Endothelial cell of umbilical vein (primary cell): ENCODE measurements around the gene B3GAT1. TPM values are rescaled to one million over a fixed set of nuclear protein-coding genes. Genes with fewer than 3 reads are reported as not detected.

ENCODE experiments used
- BruUV-seq: library from RNA; stranded (reverse); fragments of 400-500 nt; replicated peaks from 2 replicates; lab custom pipeline; 2021; lab: Mats Ljungman, UMichigan
- CTCF ChIA-PET: fragments of 300-600, 350-600 bp; sonication (Branson Sonifier 250); formaldehyde crosslinking; loops from one replicate; lab custom pipeline; 2021; ENCODE audit warnings: antibody characterized with exemption, inconsistent platforms; lab: Charles Lee
- POLR2A ChIA-PET: fragments of 300-600, 350-600 bp; sonication (Branson Sonifier 250); formaldehyde crosslinking; loops from one replicate; lab custom pipeline; 2021; ENCODE audit warnings: antibody characterized with exemption, inconsistent platforms; lab: Charles Lee
- DNase-seq: peaks from one replicate; pipeline ENCODE4 v3.0.0-alpha.2; 2011; ENCODE audit warnings: low read depth, low spot score
- FAIRE-seq: peaks from 2 replicates; lab custom pipeline; 2011; peaks lifted over from hg19 to GRCh38; lab: Jason Lieb, UNC
- H2AFZ ChIP-seq: 2 replicates; pipeline ENCODE4 v1.6.0; 2012; ENCODE audit warnings: low read depth, low read length, control low read depth, inconsistent platforms
- H3K27ac ChIP-seq: 2 replicates; pipeline ENCODE4 v1.5.1; 2011; ENCODE audit warnings: low read depth, mild to moderate bottlenecking, control low read depth, low read length, moderate library complexity; ENCODE audit not compliant: insufficient read depth
- H3K27me3 ChIP-seq, 2 experiments: 2 replicates each; pipeline versions ENCODE4 v1.6.0 to v1.6.1; 2011; ENCODE audit warnings: low read length in 2 of 2, mixed read lengths in 1 of 2; ENCODE audit not compliant: control insufficient read depth in 2 of 2, insufficient read depth in 2 of 2
- H3K36me3 ChIP-seq, 2 experiments: 2 replicates in 1 of 2; 3 replicates in 1 of 2; pipeline ENCODE4 v1.5.1; 2011; ENCODE audit warnings: low read length in 2 of 2, mild to moderate bottlenecking in 1 of 2, moderate library complexity in 1 of 2; ENCODE audit not compliant: control insufficient read depth in 2 of 2, insufficient read depth in 2 of 2; ENCODE audit errors: extremely low read depth in 1 of 2
- H3K4me1 ChIP-seq: 3 replicates; pipeline ENCODE4 v1.5.1; 2011; ENCODE audit warnings: mild to moderate bottlenecking, low read length; ENCODE audit not compliant: control insufficient read depth, insufficient read depth; ENCODE audit errors: extremely low read depth
- H3K4me2 ChIP-seq: 2 replicates; pipeline ENCODE4 v1.6.1; 2011; ENCODE audit warnings: low read length, control low read depth, mixed read lengths; ENCODE audit not compliant: insufficient read depth
- H3K4me3 ChIP-seq, 3 experiments: fragments of 200-600 bp in 1 of 3; sonication (generic), shearing (Covaris generic) in 1 of 3; replicated peaks in 1 of 3; 2 replicates each; pipeline ENCODE4 v1.5.1; 2011 to 2016; ENCODE audit warnings: control low read depth in 3 of 3, low read length in 3 of 3, mild to moderate bottlenecking in 2 of 3, inconsistent platforms in 1 of 3, low read depth in 1 of 3, moderate library complexity in 1 of 3; ENCODE audit not compliant: insufficient read depth in 1 of 3
- H3K79me2 ChIP-seq: 2 replicates; pipeline ENCODE4 v1.6.0; 2012; ENCODE audit warnings: low read length, inconsistent platforms; ENCODE audit not compliant: control insufficient read depth, insufficient read depth
- H3K9ac ChIP-seq: replicated peaks from 2 replicates; pipeline ENCODE3; 2011; ENCODE audit warnings: low read length, control low read depth; ENCODE audit not compliant: insufficient read depth; ENCODE audit errors: extremely low read depth
- H3K9me1 ChIP-seq: replicated peaks from 3 replicates; pipeline ENCODE4 v1.6.0; 2011; ENCODE audit warnings: mild to moderate bottlenecking, low read length; ENCODE audit not compliant: control insufficient read depth, insufficient read depth; ENCODE audit errors: extremely low read depth
- H3K9me3 ChIP-seq: replicated peaks from 2 replicates; pipeline ENCODE4 v1.5.1; 2012; ENCODE audit warnings: low read length, inconsistent platforms; ENCODE audit not compliant: control insufficient read depth, insufficient read depth
- H4K20me1 ChIP-seq: replicated peaks from 2 replicates; pipeline ENCODE3; 2011; ENCODE audit warnings: mild to moderate bottlenecking, low read length; ENCODE audit not compliant: control insufficient read depth, insufficient read depth; ENCODE audit errors: extremely low read depth
- CTCF ChIP-seq, 2 donors: IDR thresholded peaks; 1 replicate in 1 of 2; 2 replicates in 1 of 2; pipeline ENCODE4 v1.5.1; 2011; ENCODE audit warnings: low read length in 2 of 2, mild to moderate bottlenecking in 2 of 2, moderate library complexity in 2 of 2, control low read depth in 1 of 2, inconsistent platforms in 1 of 2, low read depth in 1 of 2; ENCODE audit not compliant: insufficient read depth in 1 of 2; ENCODE audit errors: extremely low read depth in 1 of 2
- EZH2 ChIP-seq: IDR thresholded peaks from 2 replicates; pipeline ENCODE4 v1.6.1; 2012; ENCODE audit warnings: borderline replicate concordance, low read depth, mild to moderate bottlenecking, moderate library complexity, low read length, inconsistent platforms; ENCODE audit not compliant: severe bottlenecking
- FOS ChIP-seq: IDR thresholded peaks from 2 replicates; pipeline ENCODE4 v1.6.1; 2011; ENCODE audit warnings: mild to moderate bottlenecking, low read length, moderate library complexity, borderline replicate concordance; ENCODE audit not compliant: insufficient read depth
- JUN ChIP-seq: IDR thresholded peaks from 2 replicates; pipeline ENCODE4 v1.6.1; 2011; ENCODE audit warnings: borderline replicate concordance, low read depth; ENCODE audit not compliant: insufficient read length, insufficient read depth
- POLR2A ChIP-seq: IDR thresholded peaks from 2 replicates; pipeline ENCODE4 v1.6.1; 2012; ENCODE audit warnings: low read depth, mild to moderate bottlenecking, control low read depth, low read length
- POLR2AphosphoS5 ChIP-seq: IDR thresholded peaks from 2 replicates; pipeline ENCODE4 v1.6.1; 2012; ENCODE audit warnings: low read depth, mild to moderate bottlenecking, control low read depth, low read length, moderate library complexity; ENCODE audit not compliant: insufficient read depth
- dilution Hi-C: fragments of 300-500 bp; cut with MboI; formaldehyde crosslinking; loops from one replicate; pipeline ENCODE4 v1.15.0; 2019; ENCODE audit warnings: low sequenced_read_pairs; ENCODE audit not compliant: extremely low pct_ligation_motif_present
- intact Hi-C: fragments of 100-400 bp; cut with micrococcal nuclease; formaldehyde crosslinking; loops from one replicate; pipeline ENCODE4 v1.10.0; 2022
- polyA plus RNA-seq, 4 experiments: library from polyadenylated mRNA; depleted of rRNA in 3 of 4; stranded (reverse) in 3 of 4; unstranded in 1 of 4; fragments of >200 nt; gene quantifications; 2 replicates each; pipeline versions ENCODE4 v1.2.1 to v1.2.3, GENCODE V29; 2011 to 2012; ENCODE audit warnings: missing spikeins in 1 of 4
- total RNA-seq: library from RNA; stranded (reverse); gene quantifications from 2 replicates; pipeline ENCODE4 v1.2.3, GENCODE V29; 2021

B3GAT1 gene
- total and polyA plus RNA-seq, 2 donors (not counting 3 experiments of a cell fraction or from before 2014, with no cell fraction given) = 0.01 TPM; not detected in 1

GRCh38 chr11:134437821-134438220, 25.8 kb upstream of the B3GAT1 start:
- BruUV-seq = no TSS peak
- Histone ChIP-seq H4K20me1 (no peaks in the 10 kb centered on the region), H3K79me2 (no peaks in the 10 kb centered on the region), H2AFZ (no peak overlapping the region), H3K9me1 (no peaks in the 10 kb centered on the region), H3K4me1 (no peaks in the 10 kb centered on the region), H3K4me2 (no peak overlapping the region), H3K27me3 (no peaks in the 10 kb centered on the region), H3K27ac (no peak overlapping the region), H3K9me3 (peaks cover 9% of the 10 kb centered on the region), H3K36me3 (no peaks in the 10 kb centered on the region), H3K9ac (no peak overlapping the region), H3K4me3 (no peak overlapping the region)
- no peak for TF ChIP-seq FOS
- TF ChIP-seq POLR2AphosphoS5 = no peak
- TF ChIP-seq POLR2A = no peak
- TF ChIP-seq JUN = no peak
- CTCF ChIA-PET = no interaction called here
- dilution Hi-C loops (no loop called here), intact Hi-C loops (no loop called here)
- FAIRE-seq (no peak), DNase-seq (no peak)
- POLR2A ChIA-PET = no interaction called here

- intact Hi-C loops = no loop called here
- CTCF ChIA-PET = no interaction called here
- H3K36me3 ChIP-seq = no peaks in the 10 kb centered on the region
- TF ChIP-seq POLR2A = no peak
- TF ChIP-seq POLR2AphosphoS5 = no peak
- no peak for TF ChIP-seq EZH2
- TF ChIP-seq CTCF (IDR thresholded peaks at IDR 0.05; ENCODE audit: extremely low read depth in 1 of 2, insufficient read depth in 1 of 2, low read depth in 1 of 2, low read length in 2 of 2) = no peak
- H3K9me1 ChIP-seq = no peaks in the 10 kb centered on the region
- no TSS peak for BruUV-seq
- no peaks in the 10 kb centered on the region for H3K79me2 ChIP-seq
- H3K9ac ChIP-seq = no peak overlapping the region
- H3K4me3 ChIP-seq = no peak overlapping the region
- DNase-seq (no peak), FAIRE-seq (no peak)
- peaks cover 9% of the 10 kb centered on the region for H3K9me3 ChIP-seq
- dilution Hi-C loops = no loop called here
- H2AFZ ChIP-seq = no peak overlapping the region
- POLR2A ChIA-PET = no interaction called here
- no peak overlapping the region for H3K4me2 ChIP-seq
- H3K27ac ChIP-seq = no peak overlapping the region
- no peaks in the 10 kb centered on the region for H3K4me1 ChIP-seq
- H3K27me3 ChIP-seq = no peaks in the 10 kb centered on the region
- no peaks in the 10 kb centered on the region for H4K20me1 ChIP-seq
Observed at GRCh38 chr11:134436781-134437180, 24.7 kb upstream of the B3GAT1 start.
